HEK293T (cell line): ENCODE data around the gene JPH2.

Experiments used
- CTCF ChIA-PET: fragments of 350-600 bp; formaldehyde crosslinking; extraction: SDS; loops from one replicate; lab custom pipeline; 2021; ENCODE audit warnings: antibody characterized with exemption, inconsistent platforms; lab: Yijun Ruan, JAX
- POLR2A ChIA-PET: fragments of 350-600 bp; formaldehyde crosslinking; extraction: SDS; loops from one replicate; lab custom pipeline; 2020; ENCODE audit warnings: antibody characterized with exemption, inconsistent platforms; lab: Yijun Ruan, JAX
- DNase-seq: peaks from one replicate; pipeline ENCODE4 v3.0.0; 2012; ENCODE audit warnings: mixed read lengths; ENCODE audit errors: extremely low spot score
- ARNT ChIP-seq: fragments of 450-650 bp; IDR thresholded peaks from 2 replicates; pipeline ENCODE4 v1.6.1; 2017; ENCODE audit warnings: mild to moderate bottlenecking
- BHLHE40 ChIP-seq: fragments of 450-650 bp; IDR thresholded peaks from 2 replicates; pipeline ENCODE4 v1.6.1; 2016; ENCODE audit warnings: mild to moderate bottlenecking, moderate library complexity, borderline replicate concordance
- CTBP1 ChIP-seq: fragments of 450-650 bp; IDR thresholded peaks from 2 replicates; pipeline ENCODE4 v1.6.1; 2016; ENCODE audit warnings: borderline replicate concordance
- ELF4 ChIP-seq: fragments of 450-650 bp; IDR thresholded peaks from 2 replicates; pipeline ENCODE4 v1.6.1; 2017; ENCODE audit warnings: antibody characterized with exemption
- FOXA1 ChIP-seq: fragments of 450-650 bp; IDR thresholded peaks from 2 replicates; pipeline ENCODE4 v1.6.1; 2016; ENCODE audit warnings: mild to moderate bottlenecking
- FOXK2 ChIP-seq: fragments of 450-650 bp; IDR thresholded peaks from 2 replicates; pipeline ENCODE4 v1.6.1; 2016; ENCODE audit warnings: mild to moderate bottlenecking
- FOXM1 ChIP-seq: fragments of 450-650 bp; IDR thresholded peaks from 2 replicates; pipeline ENCODE4 v1.6.1; 2017; ENCODE audit warnings: mild to moderate bottlenecking, borderline replicate concordance
- HDGF ChIP-seq: fragments of 450-650 bp; IDR thresholded peaks from 2 replicates; pipeline ENCODE4 v1.6.1; 2017; ENCODE audit warnings: antibody characterized with exemption, borderline replicate concordance
- L3MBTL2 ChIP-seq: fragments of 450-650 bp; conservative IDR thresholded peaks from 2 replicates; pipeline ENCODE4 v1.6.1; 2016; ENCODE audit warnings: mild to moderate bottlenecking
- LEF1 ChIP-seq: fragments of 450-650 bp; IDR thresholded peaks from 2 replicates; pipeline ENCODE4 v1.6.1; 2017; ENCODE audit warnings: mild to moderate bottlenecking, borderline replicate concordance
- NFRKB ChIP-seq: fragments of 450-650 bp; IDR thresholded peaks from 2 replicates; pipeline ENCODE4 v1.6.1; 2016; ENCODE audit warnings: mild to moderate bottlenecking, moderate library complexity
- PKNOX1 ChIP-seq: fragments of 450-650 bp; IDR thresholded peaks from 2 replicates; pipeline ENCODE4 v1.6.1; 2016
- SP1 ChIP-seq: fragments of 450-650 bp; IDR thresholded peaks from 2 replicates; pipeline ENCODE4 v1.6.1; 2017
- SUZ12 ChIP-seq: fragments of 450-650 bp; IDR thresholded peaks from 2 replicates; pipeline ENCODE4 v1.6.1; 2016; ENCODE audit warnings: mild to moderate bottlenecking
- TARDBP ChIP-seq: fragments of 450-650 bp; IDR thresholded peaks from 2 replicates; pipeline ENCODE4 v1.6.1; 2016
- ZNF384 ChIP-seq: fragments of 450-650 bp; IDR thresholded peaks from 2 replicates; pipeline ENCODE4 v1.6.1; 2016

JPH2 gene

GRCh38 chr20:44174996-44175765 is 11.8 kb downstream of the JPH2 start:
- DNase-seq, result no peak

GRCh38 chr20:44173846-44174245 is 13.1 kb downstream of the JPH2 start:
- CTCF ChIA-PET, result interaction anchor here (1.1 kb wide), 1 partner anchor 16 kb away, joined by 3 read pairs; no protein-coding TSS in a partner anchor
- POLR2A ChIA-PET, result no interaction called here
- DNase-seq, result no peak
- no peak for TF ChIP-seq ELF4
- TF ChIP-seq NFRKB, result no peak
- TF ChIP-seq SUZ12, result no peak
- TF ChIP-seq LEF1, result no peak
- no peak for TF ChIP-seq ZNF384
- no peak for TF ChIP-seq SP1
- no peak for TF ChIP-seq FOXA1
- TF ChIP-seq L3MBTL2, result no peak
- TF ChIP-seq BHLHE40, result no peak
- TF ChIP-seq PKNOX1, result no peak
- no peak for TF ChIP-seq FOXM1
- TF ChIP-seq FOXK2, result no peak
- no peak for TF ChIP-seq HDGF
- no peak for TF ChIP-seq CTBP1
- TF ChIP-seq TARDBP, result no peak
- no peak for TF ChIP-seq ARNT

More at GRCh38 chr20:44174996-44175765, 11.8 kb downstream of the JPH2 start:
- POLR2A ChIA-PET, result no interaction called here
- CTCF ChIA-PET, result interaction anchor here (1.1 kb wide), 1 partner anchor 15 kb away, joined by 3 read pairs; no protein-coding TSS in a partner anchor
- TF ChIP-seq ELF4 (no peak), CTBP1 (no peak), HDGF (no peak), PKNOX1 (no peak), FOXA1 (no peak), ZNF384 (no peak), LEF1 (no peak), ARNT (no peak), TARDBP (no peak), FOXK2 (no peak), FOXM1 (no peak)

- DNase-seq, result no peak
- TF ChIP-seq BHLHE40 (no peak), HDGF (no peak), TARDBP (no peak), NFRKB (no peak), SUZ12 (no peak), PKNOX1 (no peak), ARNT (no peak), ELF4 (no peak), SP1 (no peak), CTBP1 (no peak), FOXA1 (no peak)
- CTCF ChIA-PET, result no interaction called here
- POLR2A ChIA-PET, result no interaction called here
Observed at GRCh38 chr20:44173116-44173515, 13.9 kb downstream of the JPH2 start.

- CTCF ChIA-PET, result no interaction called here
- POLR2A ChIA-PET, result no interaction called here
- DNase-seq, result no peak
- TF ChIP-seq HDGF (no peak), CTBP1 (no peak), FOXA1 (no peak), FOXM1 (no peak), ARNT (no peak), ZNF384 (no peak), PKNOX1 (no peak), L3MBTL2 (no peak), SUZ12 (no peak), NFRKB (no peak), LEF1 (no peak), SP1 (no peak)
Observed at GRCh38 chr20:44172572-44172950, 14.4 kb downstream of the JPH2 start.

GRCh38 chr20:44171775-44172571 is 15.0 kb downstream of the JPH2 start:
- no peak for TF ChIP-seq FOXK2
- TF ChIP-seq FOXA1, result no peak
- TF ChIP-seq SP1, result no peak
- TF ChIP-seq LEF1, result no peak
- TF ChIP-seq BHLHE40, result no peak
- TF ChIP-seq CTBP1, result no peak
- TF ChIP-seq NFRKB, result no peak
- no peak for TF ChIP-seq ZNF384
- no peak for TF ChIP-seq FOXM1
- no peak for TF ChIP-seq L3MBTL2
- no peak for TF ChIP-seq SUZ12
- TF ChIP-seq ARNT, result no peak
- TF ChIP-seq HDGF, result no peak
- no peak for TF ChIP-seq TARDBP
- TF ChIP-seq ELF4, result no peak
- no peak for TF ChIP-seq PKNOX1
- ChIA-PET CTCF (no interaction called here), POLR2A (no interaction called here)
- DNase-seq, result no peak
